HL-60 (cell line): ENCODE data around the gene TTC1.

Experiments used
- DNase-seq, 2 experiments: peaks; one replicate each; pipeline ENCODE4 v3.0.0-alpha.2; 2010 to 2020; ENCODE audit warnings: low read depth in 1 of 2, low spot score in 1 of 2
- H3K27ac ChIP-seq: fragments of 250-450 bp; sonication (Bioruptor Pico); replicated peaks from 2 replicates; pipeline ENCODE4 v1.5.1; 2020; ENCODE audit warnings: mild to moderate bottlenecking, moderate library complexity
- H3K27me3 ChIP-seq: fragments of 250-450 bp; sonication (Bioruptor Pico); 2 replicates; pipeline ENCODE4 v1.5.1; 2021; ENCODE audit warnings: mild to moderate bottlenecking, moderate library complexity; ENCODE audit not compliant: insufficient read depth, poor library complexity, severe bottlenecking
- H3K4me3 ChIP-seq: replicated peaks from 2 replicates; pipeline ENCODE4 v1.5.1; 2011; ENCODE audit warnings: mild to moderate bottlenecking, control low read depth, low read length; ENCODE audit not compliant: insufficient read depth
- CTCF ChIP-seq: IDR thresholded peaks from one replicate; pipeline ENCODE4 v1.5.1; 2011; ENCODE audit warnings: low read length, control low read depth, inconsistent platforms; ENCODE audit not compliant: insufficient read depth
- GABPA ChIP-seq: IDR thresholded peaks from 2 replicates; pipeline ENCODE4 v1.6.1; 2012; ENCODE audit warnings: low read depth
- POLR2AphosphoS5 ChIP-seq: IDR thresholded peaks from 2 replicates; pipeline ENCODE4 v1.6.1; 2012; ENCODE audit warnings: low read depth
- REST ChIP-seq: IDR thresholded peaks from 2 replicates; pipeline ENCODE4 v1.6.1; 2012; ENCODE audit warnings: low read depth; ENCODE audit not compliant: insufficient replicate concordance
- SPI1 ChIP-seq: IDR thresholded peaks from 2 replicates; pipeline ENCODE4 v1.6.1; 2012; ENCODE audit warnings: low read depth, mild to moderate bottlenecking, borderline replicate concordance

Gene TTC1

GRCh38 chr5:160090059-160090458 is 81.1 kb downstream of the TTC1 start:
- no peak for DNase-seq
- Histone ChIP-seq H3K27me3 (no peaks in the 10 kb centered on the region), H3K27ac (no peak overlapping the region), H3K4me3 (no peak overlapping the region)
- TF ChIP-seq GABPA = no peak
- no peak for TF ChIP-seq SPI1
- no peak for TF ChIP-seq REST
- TF ChIP-seq POLR2AphosphoS5 = no peak
- TF ChIP-seq CTCF = no peak

GRCh38 chr5:160092514-160092913 is 83.6 kb downstream of the TTC1 start:
- TF ChIP-seq REST (no peak), CTCF (no peak), SPI1 (no peak), POLR2AphosphoS5 (no peak), GABPA (no peak)
- Histone ChIP-seq H3K4me3 (no peak overlapping the region), H3K27me3 (no peaks in the 10 kb centered on the region), H3K27ac (no peak overlapping the region)
- DNase-seq = no peak

- Histone ChIP-seq H3K4me3 (no peak overlapping the region), H3K27ac (no peak overlapping the region)
- no peak for DNase-seq
These were observed 84.2 kb downstream of the TTC1 start for GRCh38 chr5:160092960-160093707.

More at GRCh38 chr5:160092960-160093707, 84.2 kb downstream of the TTC1 start:
- no peaks in the 10 kb centered on the region for H3K27me3 ChIP-seq
- TF ChIP-seq REST = no peak
- TF ChIP-seq SPI1 = no peak
